ENCODE data around the gene CLRN1.

GRCh38 chr3:150965436-150965835, 7.1 kb downstream of the CLRN1 start:
- TF ChIP-seq, protein P1, sequence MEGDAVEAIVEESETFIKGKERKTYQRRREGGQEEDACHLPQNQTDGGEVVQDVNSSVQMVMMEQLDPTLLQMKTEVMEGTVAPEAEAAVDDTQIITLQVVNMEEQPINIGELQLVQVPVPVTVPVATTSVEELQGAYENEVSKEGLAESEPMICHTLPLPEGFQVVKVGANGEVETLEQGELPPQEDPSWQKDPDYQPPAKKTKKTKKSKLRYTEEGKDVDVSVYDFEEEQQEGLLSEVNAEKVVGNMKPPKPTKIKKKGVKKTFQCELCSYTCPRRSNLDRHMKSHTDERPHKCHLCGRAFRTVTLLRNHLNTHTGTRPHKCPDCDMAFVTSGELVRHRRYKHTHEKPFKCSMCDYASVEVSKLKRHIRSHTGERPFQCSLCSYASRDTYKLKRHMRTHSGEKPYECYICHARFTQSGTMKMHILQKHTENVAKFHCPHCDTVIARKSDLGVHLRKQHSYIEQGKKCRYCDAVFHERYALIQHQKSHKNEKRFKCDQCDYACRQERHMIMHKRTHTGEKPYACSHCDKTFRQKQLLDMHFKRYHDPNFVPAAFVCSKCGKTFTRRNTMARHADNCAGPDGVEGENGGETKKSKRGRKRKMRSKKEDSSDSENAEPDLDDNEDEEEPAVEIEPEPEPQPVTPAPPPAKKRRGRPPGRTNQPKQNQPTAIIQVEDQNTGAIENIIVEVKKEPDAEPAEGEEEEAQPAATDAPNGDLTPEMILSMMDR (conservative IDR thresholded peaks at IDR 0.05), result no peak
- no peak for TF ChIP-seq EZH2 (IDR thresholded peaks at IDR 0.05; ENCODE audit: low read depth)

Data from PC-9 (cell line).